GM18867 (cell line): ENCODE measurements around the gene MYO1F.

Experiments
- ATAC-seq: cut with Tn5 transposase; IDR thresholded peaks from one replicate; pipeline ENCODE4 v1.9.1; 2021; ENCODE audit warnings: mild to moderate bottlenecking, moderate library complexity; ENCODE audit not compliant: unreplicated experiment

The MYO1F gene

GRCh38 chr19:8473648-8474476 is 103.4 kb downstream of the MYO1F start:
- ATAC-seq: peak; percentile 67
